Neural progenitor cell (in vitro differentiated cells): ENCODE data around the gene CDH10. TPM values are rescaled to one million over a fixed set of nuclear protein-coding genes. Genes with fewer than 3 reads are reported as not detected.

ENCODE experiments used
- DNase-seq: peaks from one replicate; pipeline ENCODE4 v3.0.0-alpha.2; 2016; ENCODE audit warnings: low spot score
- H2AFZ ChIP-seq: fragments of 200-600 bp; sonication (generic); replicated peaks from 2 replicates; pipeline ENCODE4 v1.6.1; 2016; ENCODE audit warnings: antibody characterized with exemption
- H3F3A ChIP-seq: fragments of 200-600 bp; sonication (generic); 2 replicates; pipeline ENCODE4 v1.6.1; 2016; ENCODE audit warnings: antibody characterized with exemption, low read depth
- H3K27ac ChIP-seq: fragments of 200-600 bp; sonication (generic); 2 replicates; pipeline ENCODE4 v1.5.1; 2016; ENCODE audit warnings: mild to moderate bottlenecking
- H3K27me3 ChIP-seq: fragments of 200-600 bp; sonication (generic); 2 replicates; pipeline ENCODE4 v1.6.1; 2016; ENCODE audit warnings: mild to moderate bottlenecking, moderate library complexity
- H3K36me3 ChIP-seq: fragments of 200-600 bp; sonication (generic); 2 replicates; pipeline ENCODE4 v1.5.1; 2016
- H3K4me1 ChIP-seq: fragments of 200-600 bp; sonication (generic); 2 replicates; pipeline ENCODE4 v1.6.1; 2016; ENCODE audit warnings: mixed run types
- H3K4me2 ChIP-seq: fragments of 200-600 bp; sonication (generic); 2 replicates; pipeline ENCODE4 v1.6.1; 2016
- H3K4me3 ChIP-seq: fragments of 200-600 bp; sonication (generic); 2 replicates; pipeline ENCODE4 v1.5.1; 2016
- H3K79me2 ChIP-seq: fragments of 200-600 bp; sonication (generic); 2 replicates; pipeline ENCODE4 v1.6.1; 2016; ENCODE audit warnings: low read depth
- H3K9ac ChIP-seq: fragments of 200-600 bp; sonication (generic); 2 replicates; pipeline ENCODE4 v1.6.1; 2016
- H3K9me3 ChIP-seq: fragments of 200-600 bp; sonication (generic); 2 replicates; pipeline ENCODE4 v1.5.1; 2016; ENCODE audit warnings: low read depth
- H4K20me1 ChIP-seq: fragments of 200-600 bp; sonication (generic); 2 replicates; pipeline ENCODE4 v1.6.1; 2016; ENCODE audit warnings: low read depth
- H3K27ac Mint-ChIP-seq: 3 replicates; pipeline ENCODE4 v1.8.0; 2021; ENCODE audit warnings: mixed read lengths
- H3K27me3 Mint-ChIP-seq: 2 replicates; pipeline ENCODE4 v1.8.0; 2022; ENCODE audit warnings: low read depth, mild to moderate bottlenecking, inconsistent platforms, moderate library complexity, mixed read lengths; ENCODE audit not compliant: insufficient read depth
- H3K36me3 Mint-ChIP-seq: 3 replicates; pipeline ENCODE4 v1.8.0; 2021; ENCODE audit warnings: mixed read lengths
- H3K4me1 Mint-ChIP-seq: 3 replicates; pipeline ENCODE4 v1.8.0; 2021; ENCODE audit warnings: mixed read lengths
- H3K4me3 Mint-ChIP-seq: 3 replicates; pipeline ENCODE4 v1.8.0; 2021; ENCODE audit warnings: mild to moderate bottlenecking, moderate library complexity, mixed read lengths
- H3K9me3 Mint-ChIP-seq: 3 replicates; pipeline ENCODE4 v1.8.0; 2020; ENCODE audit warnings: mixed read lengths
- CTCF ChIP-seq: fragments of 200-600 bp; sonication (generic); IDR thresholded peaks from 2 replicates; pipeline ENCODE4 v1.5.1; 2017; ENCODE audit warnings: antibody characterized with exemption, mild to moderate bottlenecking
- EZH2 ChIP-seq: fragments of 200-600 bp; sonication (generic); IDR thresholded peaks from 2 replicates; pipeline ENCODE4 v1.6.1; 2017; ENCODE audit warnings: antibody characterized with exemption, mild to moderate bottlenecking, moderate library complexity
- EZH2phosphoT487 ChIP-seq: fragments of 200-600 bp; sonication (generic); IDR thresholded peaks from 2 replicates; pipeline ENCODE4 v1.6.1; 2017; ENCODE audit warnings: antibody characterized with exemption
- total RNA-seq: library from RNA; depleted of rRNA; stranded (reverse); fragments of >200 nt; gene quantifications from 2 replicates; pipeline ENCODE4 v1.2.3, GENCODE V29; 2015; ENCODE audit warnings: low replicate concordance

Gene CDH10
- total RNA-seq, 1 donor from 2014 or later, result 0.19 TPM

GRCh38 chr5:24606971-24607370, 37.8 kb downstream of the CDH10 start:
- TF ChIP-seq CTCF (no peak), EZH2 (no peak), EZH2phosphoT487 (no peak)
- peak overlapping the region; percentile 91 for H3K27ac Mint-ChIP-seq
- no peak overlapping the region for H3K4me3 Mint-ChIP-seq
- H3K4me2 ChIP-seq, result no peak overlapping the region
- H3K9me3 Mint-ChIP-seq, result peaks cover 3% of the 10 kb centered on the region
- no peaks in the 10 kb centered on the region for H3K27me3 Mint-ChIP-seq
- no peak overlapping the region for H3K9ac ChIP-seq
- no peaks in the 10 kb centered on the region for H3K9me3 ChIP-seq
- no peak overlapping the region for H2AFZ ChIP-seq
- H3K27me3 ChIP-seq, result no peaks in the 10 kb centered on the region
- no peaks in the 10 kb centered on the region for H3F3A ChIP-seq
- DNase-seq, result no peak
- peaks cover 13% of the 10 kb centered on the region for H3K36me3 Mint-ChIP-seq
- no peaks in the 10 kb centered on the region for H3K4me1 ChIP-seq
- peaks cover 8% of the 10 kb centered on the region for H3K4me1 Mint-ChIP-seq
- no peaks in the 10 kb centered on the region for H3K79me2 ChIP-seq
- no peak overlapping the region for H3K4me3 ChIP-seq
- H3K27ac ChIP-seq, result no peak overlapping the region
- H4K20me1 ChIP-seq, result no peaks in the 10 kb centered on the region
- H3K36me3 ChIP-seq, result no peaks in the 10 kb centered on the region

- Mint-ChIP-seq H3K27me3 (no peaks in the 10 kb centered on the region), H3K4me1 (peaks cover 16% of the 10 kb centered on the region), H3K4me3 (no peak overlapping the region), H3K27ac (no peak overlapping the region), H3K36me3 (no peaks in the 10 kb centered on the region), H3K9me3 (no peaks in the 10 kb centered on the region)
- Histone ChIP-seq H3K4me3 (no peak overlapping the region), H4K20me1 (no peaks in the 10 kb centered on the region), H3K4me2 (no peak overlapping the region), H3K27ac (no peak overlapping the region), H3K9ac (no peak overlapping the region), H3K79me2 (no peaks in the 10 kb centered on the region), H3K4me1 (peaks cover 4% of the 10 kb centered on the region), H3K36me3 (no peaks in the 10 kb centered on the region), H3K9me3 (no peaks in the 10 kb centered on the region), H3F3A (no peaks in the 10 kb centered on the region), H2AFZ (no peak overlapping the region), H3K27me3 (no peaks in the 10 kb centered on the region)
- TF ChIP-seq CTCF, result no peak
- no peak for TF ChIP-seq EZH2
- TF ChIP-seq EZH2phosphoT487, result no peak
- DNase-seq, result no peak
These were observed 42.6 kb downstream of the CDH10 start for GRCh38 chr5:24602188-24602587.

GRCh38 chr5:24598956-24599355, 45.8 kb downstream of the CDH10 start:
- no peak overlapping the region for H3K27ac Mint-ChIP-seq
- H3K4me1 ChIP-seq, result peaks cover 7% of the 10 kb centered on the region

GRCh38 chr5:24595329-24595728, 49.4 kb downstream of the CDH10 start:
- Mint-ChIP-seq H3K27ac (no peak overlapping the region), H3K4me3 (no peak overlapping the region), H3K27me3 (no peaks in the 10 kb centered on the region), H3K36me3 (no peaks in the 10 kb centered on the region), H3K4me1 (peaks cover 11% of the 10 kb centered on the region), H3K9me3 (no peaks in the 10 kb centered on the region)
- H3K36me3 ChIP-seq, result no peaks in the 10 kb centered on the region
- H4K20me1 ChIP-seq, result no peaks in the 10 kb centered on the region
- no peak overlapping the region for H2AFZ ChIP-seq
- no peak for DNase-seq
- no peaks in the 10 kb centered on the region for H3F3A ChIP-seq
- no peaks in the 10 kb centered on the region for H3K79me2 ChIP-seq
- no peak overlapping the region for H3K27ac ChIP-seq
- H3K9ac ChIP-seq, result no peak overlapping the region
- TF ChIP-seq CTCF (no peak), EZH2 (no peak), EZH2phosphoT487 (no peak)
- peaks cover 7% of the 10 kb centered on the region for H3K4me1 ChIP-seq
- no peak overlapping the region for H3K4me2 ChIP-seq
- H3K27me3 ChIP-seq, result no peaks in the 10 kb centered on the region
- no peak overlapping the region for H3K4me3 ChIP-seq
- H3K9me3 ChIP-seq, result no peaks in the 10 kb centered on the region

More at GRCh38 chr5:24598956-24599355, 45.8 kb downstream of the CDH10 start:
- Histone ChIP-seq H3K4me2 (no peak overlapping the region), H3K27me3 (no peaks in the 10 kb centered on the region), H3K79me2 (no peaks in the 10 kb centered on the region), H4K20me1 (no peaks in the 10 kb centered on the region), H2AFZ (no peak overlapping the region), H3K36me3 (no peaks in the 10 kb centered on the region), H3K9ac (no peak overlapping the region), H3K4me3 (no peak overlapping the region), H3F3A (no peaks in the 10 kb centered on the region), H3K27ac (no peak overlapping the region), H3K9me3 (no peaks in the 10 kb centered on the region)
- Mint-ChIP-seq H3K9me3 (no peaks in the 10 kb centered on the region), H3K27me3 (no peaks in the 10 kb centered on the region), H3K4me3 (no peak overlapping the region), H3K36me3 (no peaks in the 10 kb centered on the region), H3K4me1 (peaks cover 11% of the 10 kb centered on the region)
- DNase-seq, result peak; percentile 31
- TF ChIP-seq EZH2, result no peak
